GM12875 (cell line): Measurements from ENCODE around the gene LHX4.

ENCODE experiments used
- H3K4me3 ChIP-seq: one replicate; pipeline ENCODE4 v1.5.1; 2011; ENCODE audit warnings: low read depth, low read length, control low read depth
- TF ChIP-seq, protein P1 (sequence below): IDR thresholded peaks from 2 replicates; pipeline ENCODE4 v1.5.1; 2011; ENCODE audit warnings: low read depth, mild to moderate bottlenecking, control low read depth, inconsistent platforms, low read length, moderate library complexity, borderline replicate concordance; ENCODE audit not compliant: insufficient read depth

The LHX4 gene

DNA sequence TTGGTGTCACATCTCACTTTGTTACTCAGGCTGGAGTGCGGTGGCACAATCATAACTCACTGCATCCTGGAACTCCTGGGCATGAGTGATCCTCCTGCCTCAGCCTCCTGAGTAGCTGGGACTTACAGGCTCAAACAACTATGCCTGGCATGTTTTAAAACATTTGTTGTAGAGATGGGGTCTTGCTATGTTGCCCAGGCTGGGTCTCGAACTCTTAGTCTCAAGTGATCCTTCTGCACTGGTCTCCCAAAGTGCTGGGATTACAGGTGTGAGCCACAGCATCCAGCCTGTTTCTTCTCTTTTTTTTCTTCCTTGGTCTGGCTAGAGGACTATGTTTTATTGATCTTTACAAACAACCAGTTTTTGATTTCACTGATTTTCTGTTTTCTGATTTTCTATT is 64.6 kb downstream of the LHX4 start:
- H3K4me3 ChIP-seq = no peak overlapping the region
- TF ChIP-seq, protein P1, sequence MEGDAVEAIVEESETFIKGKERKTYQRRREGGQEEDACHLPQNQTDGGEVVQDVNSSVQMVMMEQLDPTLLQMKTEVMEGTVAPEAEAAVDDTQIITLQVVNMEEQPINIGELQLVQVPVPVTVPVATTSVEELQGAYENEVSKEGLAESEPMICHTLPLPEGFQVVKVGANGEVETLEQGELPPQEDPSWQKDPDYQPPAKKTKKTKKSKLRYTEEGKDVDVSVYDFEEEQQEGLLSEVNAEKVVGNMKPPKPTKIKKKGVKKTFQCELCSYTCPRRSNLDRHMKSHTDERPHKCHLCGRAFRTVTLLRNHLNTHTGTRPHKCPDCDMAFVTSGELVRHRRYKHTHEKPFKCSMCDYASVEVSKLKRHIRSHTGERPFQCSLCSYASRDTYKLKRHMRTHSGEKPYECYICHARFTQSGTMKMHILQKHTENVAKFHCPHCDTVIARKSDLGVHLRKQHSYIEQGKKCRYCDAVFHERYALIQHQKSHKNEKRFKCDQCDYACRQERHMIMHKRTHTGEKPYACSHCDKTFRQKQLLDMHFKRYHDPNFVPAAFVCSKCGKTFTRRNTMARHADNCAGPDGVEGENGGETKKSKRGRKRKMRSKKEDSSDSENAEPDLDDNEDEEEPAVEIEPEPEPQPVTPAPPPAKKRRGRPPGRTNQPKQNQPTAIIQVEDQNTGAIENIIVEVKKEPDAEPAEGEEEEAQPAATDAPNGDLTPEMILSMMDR = no peak

DNA sequence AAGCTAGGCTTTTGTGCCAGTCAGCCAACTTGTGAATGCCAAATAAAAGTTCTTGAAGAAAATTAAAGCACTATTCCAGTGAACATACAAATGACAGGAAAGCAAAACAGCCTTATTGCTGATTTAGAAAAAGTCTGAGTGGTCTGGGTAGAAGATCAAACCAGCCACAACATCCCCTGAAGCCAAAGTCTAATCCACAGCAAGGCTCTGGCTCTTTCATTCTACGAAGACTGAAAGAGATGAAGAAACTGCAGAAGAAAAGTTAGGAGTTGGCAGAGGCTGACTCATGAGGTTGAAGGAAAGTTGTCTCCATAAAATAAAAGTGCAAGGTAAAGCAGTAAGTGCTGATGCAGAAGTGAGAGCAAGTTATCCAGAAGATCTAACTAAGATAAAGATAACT is 65.9 kb downstream of the LHX4 start:
- TF ChIP-seq, protein P1 = no peak
- no peak overlapping the region for H3K4me3 ChIP-seq

DNA sequence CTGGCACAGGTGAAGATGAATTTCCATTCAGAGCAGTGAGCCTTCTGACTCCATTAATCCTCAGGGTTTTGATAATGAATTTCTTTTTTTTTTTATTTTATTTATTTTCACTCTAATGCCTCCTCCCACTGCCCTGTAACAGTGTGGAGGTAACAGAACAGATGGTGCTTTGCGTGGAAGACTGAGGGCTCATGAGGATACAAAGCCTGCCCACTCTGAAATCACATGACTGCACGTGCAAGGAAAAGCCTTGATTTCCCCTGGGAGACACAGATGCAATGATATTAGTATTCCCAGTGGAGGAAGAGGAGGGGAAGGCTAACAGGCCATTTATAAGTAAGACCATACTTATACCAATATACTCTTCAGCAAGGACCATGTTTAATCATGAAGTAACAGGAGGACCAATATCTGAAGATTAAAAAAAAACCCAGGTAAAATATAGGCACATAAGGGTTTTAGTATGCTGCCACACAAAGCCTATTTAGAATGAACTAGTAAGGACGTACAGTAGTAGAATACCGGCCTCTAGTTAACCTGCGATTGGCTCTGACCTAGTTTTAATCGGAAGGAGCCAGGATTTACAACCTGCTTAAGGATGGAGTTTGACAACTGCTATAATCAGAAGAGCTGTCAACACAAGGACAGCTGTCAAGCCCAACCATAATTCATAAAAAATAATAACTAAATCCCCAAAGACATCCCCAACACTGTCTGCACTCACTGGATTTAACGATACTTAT is 69.6 kb downstream of the LHX4 start:
- TF ChIP-seq, protein P1 = no peak
- no peak overlapping the region for H3K4me3 ChIP-seq

DNA sequence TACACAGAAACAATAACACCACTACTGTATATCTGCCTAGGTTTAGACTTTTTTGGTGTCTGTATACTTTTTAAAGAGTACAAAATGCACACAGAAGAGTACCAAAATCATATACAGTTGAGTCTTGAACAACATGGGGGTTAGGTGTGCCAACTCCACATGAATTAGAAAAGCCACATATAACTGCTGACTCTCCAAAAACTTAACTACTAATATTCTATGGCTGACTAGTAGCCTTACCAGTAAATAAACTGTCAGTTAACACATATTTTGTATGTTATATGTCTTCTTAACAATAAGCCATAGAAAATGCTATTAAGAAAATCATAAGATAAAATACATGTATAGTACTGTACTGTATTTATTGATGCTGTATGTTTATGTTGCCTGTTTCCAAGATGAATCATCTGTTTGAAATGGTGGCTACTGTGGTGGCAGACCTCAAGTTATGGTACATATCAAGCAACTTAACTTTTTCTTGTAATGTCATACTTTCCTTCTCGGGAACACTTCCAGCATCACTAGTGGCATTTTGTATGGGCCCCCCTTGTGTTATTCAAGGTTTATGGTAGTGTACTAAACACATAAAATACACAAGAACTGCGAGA is 71.2 kb downstream of the LHX4 start:
- TF ChIP-seq, protein P1 = no peak
- no peak overlapping the region for H3K4me3 ChIP-seq

DNA sequence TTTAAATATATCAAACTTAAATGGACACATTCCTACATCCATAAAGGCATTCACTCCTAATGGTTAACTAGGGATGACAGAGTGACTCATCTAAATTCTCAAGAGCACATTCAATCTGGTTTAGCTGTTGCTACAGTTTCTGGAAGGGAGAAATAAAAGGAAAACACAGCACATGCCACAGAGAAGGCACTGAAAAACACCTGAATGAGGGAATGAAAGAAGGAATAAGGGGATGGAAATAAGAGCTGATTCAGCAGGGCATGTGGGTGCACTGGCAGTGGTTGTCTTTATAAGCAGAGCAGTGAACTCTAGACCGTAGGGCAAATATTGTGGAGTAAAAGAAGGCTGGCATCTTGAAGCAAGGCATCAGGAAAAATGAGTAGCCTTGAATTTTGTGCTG is 79.3 kb downstream of the LHX4 start:
- TF ChIP-seq, protein P1 = no peak
- H3K4me3 ChIP-seq = no peak overlapping the region

DNA sequence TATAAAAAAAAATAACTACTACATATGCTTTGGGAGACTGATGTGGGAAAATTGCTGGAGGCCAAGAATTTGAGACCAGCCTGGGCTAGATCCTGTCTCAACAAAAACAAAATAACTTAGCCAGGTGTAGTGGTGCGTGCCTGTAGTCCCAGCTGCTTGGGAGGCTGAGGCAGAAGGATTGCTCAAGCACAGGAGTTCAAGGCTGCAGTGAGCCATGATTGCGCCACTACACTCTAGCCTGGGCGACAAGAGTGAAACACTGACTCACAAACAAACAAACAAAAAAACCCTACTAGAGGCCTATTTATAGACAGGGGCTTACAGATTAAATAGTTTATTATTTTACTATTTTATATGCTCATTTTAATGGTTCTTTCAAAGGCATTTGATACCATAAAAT is 80.0 kb downstream of the LHX4 start:
- no peak overlapping the region for H3K4me3 ChIP-seq
- TF ChIP-seq, protein P1 = no peak
